ENCODE results near the gene CAPG. TPM values are rescaled to one million over a fixed set of nuclear protein-coding genes. Genes with fewer than 3 reads are reported as not detected.
A peak's percentile ranks its signal among the peaks of the same experiment; 100 is the strongest.

The CAPG gene
- total RNA-seq, 1 donor from 2014 or later = 76.4 TPM

- H3K27me3 Mint-ChIP-seq (ENCODE audit: unreplicated experiment) = peaks cover 8% of the 10 kb centered on the region
- no peaks in the 10 kb centered on the region for H3K9me3 Mint-ChIP-seq (ENCODE audit: unreplicated experiment)
- no peak overlapping the region for H3K4me3 Mint-ChIP-seq (ENCODE audit: unreplicated experiment)
- DNase-seq (ENCODE audit: low spot score) = no peak
- H3K4me1 Mint-ChIP-seq (ENCODE audit: unreplicated experiment) = peaks cover 20% of the 10 kb centered on the region
- H3K27ac Mint-ChIP-seq (ENCODE audit: unreplicated experiment) = no peak overlapping the region
- peaks cover 4% of the 10 kb centered on the region for H3K36me3 Mint-ChIP-seq (ENCODE audit: low read depth, unreplicated experiment)
- no peak for TF ChIP-seq CTCF (IDR thresholded peaks at IDR 0.05; ENCODE audit: unreplicated experiment)
Measured at GRCh38 chr2:85356186-85356585, 54.0 kb downstream of the CAPG start.

DNA sequence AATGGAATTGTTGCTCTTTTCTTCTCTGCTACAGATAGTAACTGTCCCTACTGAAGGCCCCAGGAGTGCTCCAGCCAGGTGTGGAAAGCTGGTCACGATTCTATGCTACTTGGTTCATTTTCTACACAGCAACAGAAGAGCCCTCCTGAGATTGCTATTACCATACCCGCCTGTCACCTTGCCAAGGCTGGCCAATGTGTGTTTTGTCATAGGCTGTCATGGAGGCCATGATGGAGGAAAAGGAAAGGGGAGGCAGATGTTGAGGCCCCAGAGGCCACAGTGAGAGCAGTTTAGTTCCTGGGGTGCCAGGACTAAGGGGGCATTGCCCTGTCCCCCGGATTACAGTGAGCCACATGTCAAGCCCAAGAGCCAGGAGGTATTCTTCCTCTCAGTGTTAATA is 54.6 kb downstream of the CAPG start:
- Mint-ChIP-seq H3K4me3 (ENCODE audit: unreplicated experiment) (peak overlapping the region; percentile 100), H3K27ac (ENCODE audit: unreplicated experiment) (peak overlapping the region; percentile 45), H3K4me1 (ENCODE audit: unreplicated experiment) (peaks cover 20% of the 10 kb centered on the region), H3K27me3 (ENCODE audit: unreplicated experiment) (peaks cover 8% of the 10 kb centered on the region), H3K36me3 (ENCODE audit: low read depth, unreplicated experiment) (peaks cover 10% of the 10 kb centered on the region), H3K9me3 (ENCODE audit: unreplicated experiment) (no peaks in the 10 kb centered on the region)
- no peak for TF ChIP-seq CTCF (IDR thresholded peaks at IDR 0.05; ENCODE audit: unreplicated experiment)
- DNase-seq (ENCODE audit: low spot score) = no peak

DNA sequence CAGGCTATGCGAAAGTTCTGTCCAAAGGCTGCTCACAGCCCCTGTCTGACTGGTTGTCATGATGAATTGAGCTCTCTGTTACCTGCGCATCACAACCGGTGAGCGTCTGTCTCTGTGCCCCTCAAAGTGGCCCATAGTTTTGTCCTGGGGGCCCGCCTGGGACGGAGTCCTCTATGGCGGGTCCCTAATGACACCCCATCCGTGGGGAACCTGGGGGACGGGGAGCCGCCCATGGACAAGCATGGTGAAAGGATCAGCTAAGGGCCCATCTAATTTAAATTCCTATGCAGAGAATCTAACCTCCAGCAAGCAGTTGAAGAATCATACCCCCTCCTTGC is 55.1 kb downstream of the CAPG start:
- no peak for DNase-seq (ENCODE audit: low spot score)
- Mint-ChIP-seq H3K36me3 (ENCODE audit: low read depth, unreplicated experiment) (peaks cover 14% of the 10 kb centered on the region), H3K4me3 (ENCODE audit: unreplicated experiment) (peak overlapping the region; percentile 100)

GRCh38 chr2:85354286-85355072 is 55.7 kb downstream of the CAPG start, which contains the start of the genes ELMOD3 and RETSAT:
Gene ELMOD3, plus strand, starts transcription at chr2:85354769. Its CDS starts 2,430 bp downstream, at chr2:85357199.
Gene RETSAT, minus strand, starts transcription at chr2:85354528. Its CDS starts 21 bp downstream, at chr2:85354507.
- Mint-ChIP-seq H3K27ac (ENCODE audit: unreplicated experiment) (peak within 1 kb of the TSS; percentile 94), H3K4me3 (ENCODE audit: unreplicated experiment) (peak within 1 kb of the TSS; percentile 100), H3K4me1 (ENCODE audit: unreplicated experiment) (peaks cover 20% of the 10 kb centered on the region), H3K27me3 (ENCODE audit: unreplicated experiment) (peaks cover 8% of the 10 kb centered on the region), H3K36me3 (ENCODE audit: low read depth, unreplicated experiment) (peaks cover 19% of the 10 kb centered on the region), H3K9me3 (ENCODE audit: unreplicated experiment) (no peaks in the 10 kb centered on the region)
- peak; percentile 95 for DNase-seq (ENCODE audit: low spot score)
- no peak for TF ChIP-seq CTCF (IDR thresholded peaks at IDR 0.05; ENCODE audit: unreplicated experiment)

More for the DNA sequence above, 55.1 kb downstream of the CAPG start:
- H3K27ac Mint-ChIP-seq (ENCODE audit: unreplicated experiment) = peak overlapping the region; percentile 94
- H3K4me1 Mint-ChIP-seq (ENCODE audit: unreplicated experiment) = peaks cover 20% of the 10 kb centered on the region
- TF ChIP-seq CTCF (IDR thresholded peaks at IDR 0.05; ENCODE audit: unreplicated experiment) = no peak
- no peaks in the 10 kb centered on the region for H3K9me3 Mint-ChIP-seq (ENCODE audit: unreplicated experiment)
- H3K27me3 Mint-ChIP-seq (ENCODE audit: unreplicated experiment) = peaks cover 8% of the 10 kb centered on the region

DNA sequence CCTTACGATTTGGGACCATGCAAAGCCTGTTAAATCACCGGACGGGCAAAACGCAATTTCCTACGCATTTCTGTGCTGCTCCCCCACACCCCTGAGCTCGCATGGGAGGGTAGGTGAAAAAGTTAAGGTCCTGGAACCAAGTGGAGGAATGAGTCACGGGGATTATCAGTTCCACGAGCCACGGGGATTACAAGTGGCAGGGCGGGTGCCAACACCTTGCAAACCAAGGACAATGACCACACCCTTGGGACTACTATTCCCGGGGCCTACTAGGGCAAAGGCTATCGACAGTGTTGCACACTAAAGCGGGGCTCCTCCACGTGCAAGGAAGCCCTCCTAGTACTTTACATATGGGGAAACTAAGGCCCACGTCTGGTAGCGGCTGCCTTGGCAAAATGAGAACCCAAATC is 56.3 kb downstream of the CAPG start:
- no peak for TF ChIP-seq CTCF (IDR thresholded peaks at IDR 0.05; ENCODE audit: unreplicated experiment)
- peaks cover 8% of the 10 kb centered on the region for H3K27me3 Mint-ChIP-seq (ENCODE audit: unreplicated experiment)
- peaks cover 22% of the 10 kb centered on the region for H3K36me3 Mint-ChIP-seq (ENCODE audit: low read depth, unreplicated experiment)
- DNase-seq (ENCODE audit: low spot score) = no peak
- peak overlapping the region; percentile 100 for H3K4me3 Mint-ChIP-seq (ENCODE audit: unreplicated experiment)
- no peak overlapping the region for H3K27ac Mint-ChIP-seq (ENCODE audit: unreplicated experiment)
- peaks cover 20% of the 10 kb centered on the region for H3K4me1 Mint-ChIP-seq (ENCODE audit: unreplicated experiment)
- H3K9me3 Mint-ChIP-seq (ENCODE audit: unreplicated experiment) = no peaks in the 10 kb centered on the region
